PC-9 (cell line): ENCODE measurements around the gene LPCAT1. TPM values are rescaled to one million over a fixed set of nuclear protein-coding genes. Genes with fewer than 3 reads are reported as not detected.

Source experiments
- BruUV-seq: library from RNA; stranded (reverse); fragments of 400-500 nt; replicated peaks from 2 replicates; lab custom pipeline; 2021; lab: Mats Ljungman, UMichigan
- CTCF ChIA-PET: fragments of 300-600 bp; sonication (Branson Sonifier 250); formaldehyde crosslinking; loops from one replicate; lab custom pipeline; 2022; ENCODE audit warnings: antibody characterized with exemption; lab: Charles Lee
- POLR2A ChIA-PET: fragments of 300-600 bp; sonication (Branson Sonifier 250); formaldehyde crosslinking; loops from one replicate; lab custom pipeline; 2022; ENCODE audit warnings: antibody characterized with exemption; ENCODE audit not compliant: unreplicated experiment; lab: Charles Lee
- DNase-seq, 2 experiments: peaks; one replicate each; pipeline versions ENCODE4 v3.0.0 to v3.0.0-alpha.2; 2015 to 2022; ENCODE audit warnings: mixed read lengths in 1 of 2
- H2AFZ ChIP-seq: fragments of 200-600 bp; sonication (generic); 2 replicates; pipeline ENCODE4 v1.8.1; 2017; ENCODE audit warnings: antibody characterized with exemption
- H3F3A ChIP-seq: fragments of 200-600 bp; sonication (generic); 2 replicates; pipeline ENCODE4 v1.8.1; 2017; ENCODE audit warnings: antibody characterized with exemption, mild to moderate bottlenecking, low read depth; ENCODE audit not compliant: insufficient read depth
- H3K27ac ChIP-seq: fragments of 200-600 bp; sonication (generic); 2 replicates; pipeline ENCODE4 v1.6.1; 2016; ENCODE audit warnings: mixed run types
- H3K27me3 ChIP-seq: fragments of 200-600 bp; sonication (generic); 2 replicates; pipeline ENCODE4 v1.6.1; 2016; ENCODE audit warnings: low read depth, mixed run types; ENCODE audit not compliant: insufficient read depth
- H3K36me3 ChIP-seq: fragments of 200-600 bp; sonication (generic); 2 replicates; pipeline ENCODE4 v1.6.1; 2016; ENCODE audit warnings: low read depth, mixed run types
- H3K4me1 ChIP-seq: fragments of 200-600 bp; sonication (generic); replicated peaks from 2 replicates; pipeline ENCODE4 v1.6.1; 2016; ENCODE audit warnings: mixed run types; ENCODE audit not compliant: insufficient read depth
- H3K4me2 ChIP-seq: fragments of 200-600 bp; sonication (generic); 2 replicates; pipeline ENCODE4 v1.6.1; 2017; ENCODE audit warnings: mixed run types
- H3K4me3 ChIP-seq: fragments of 200-600 bp; sonication (generic); 2 replicates; pipeline ENCODE4 v1.6.1; 2016; ENCODE audit warnings: mixed run types
- H3K79me2 ChIP-seq: fragments of 200-600 bp; sonication (generic); 2 replicates; pipeline ENCODE4 v1.6.1; 2017; ENCODE audit warnings: low read depth, mixed run types
- H3K9me2 ChIP-seq: fragments of 200-600 bp; sonication (generic); 2 replicates; pipeline ENCODE4 v1.8.1; 2017; ENCODE audit warnings: mild to moderate bottlenecking; ENCODE audit not compliant: insufficient read depth
- H3K9me3 ChIP-seq: fragments of 200-600 bp; sonication (generic); 2 replicates; pipeline ENCODE4 v1.8.1; 2016; ENCODE audit warnings: low read depth; ENCODE audit not compliant: insufficient read depth
- H4K20me1 ChIP-seq: fragments of 200-600 bp; sonication (generic); 2 replicates; pipeline ENCODE4 v1.8.1; 2017; ENCODE audit not compliant: insufficient read depth
- EZH2 ChIP-seq: fragments of 200-600 bp; sonication (generic); IDR thresholded peaks from 2 replicates; pipeline ENCODE4 v1.8.0; 2017; ENCODE audit warnings: antibody characterized with exemption, low read depth
- intact Hi-C: fragments of 100-400 bp; cut with micrococcal nuclease; formaldehyde crosslinking; loops from one replicate; pipeline ENCODE4 v1.10.0; 2022; ENCODE audit not compliant: unreplicated experiment
- total RNA-seq: library from RNA; stranded (reverse); gene quantifications from 2 replicates; pipeline ENCODE4 v1.2.3, GENCODE V29; 2021
- TF ChIP-seq, protein P1 (sequence below): fragments of 200-600 bp; sonication (generic); conservative IDR thresholded peaks from 2 replicates; pipeline ENCODE4 v1.6.1; 2017; ENCODE audit warnings: mixed run types, antibody characterized with exemption, mild to moderate bottlenecking, moderate library complexity

The LPCAT1 gene
- total RNA-seq, 1 experiment from 2014 or later, result 96.1 TPM

GRCh38 chr5:1510151-1510561, 13.6 kb downstream of the LPCAT1 start:
- BruUV-seq, result no TSS peak
- Histone ChIP-seq H3K9me2 (no peaks in the 10 kb centered on the region), H4K20me1 (peaks cover 83% of the 10 kb centered on the region), H3K4me3 (no peak overlapping the region), H3K4me2 (no peak overlapping the region), H3K36me3 (peaks cover 6% of the 10 kb centered on the region), H3K4me1 (peaks cover 34% of the 10 kb centered on the region), H2AFZ (no peak overlapping the region), H3K27ac (no peak overlapping the region), H3K79me2 (peaks cover 91% of the 10 kb centered on the region), H3F3A (peaks cover 7% of the 10 kb centered on the region), H3K9me3 (no peaks in the 10 kb centered on the region), H3K27me3 (no peaks in the 10 kb centered on the region)
- no peak for DNase-seq
- ChIA-PET POLR2A (no interaction called here), CTCF (no interaction called here)
- intact Hi-C loops, result loop anchor here (5.0 to 10.0 kb wide), 2 partner anchors 343 to 395 kb away; partner anchors contain the start of gene SLC12A7
- TF ChIP-seq, protein P1, sequence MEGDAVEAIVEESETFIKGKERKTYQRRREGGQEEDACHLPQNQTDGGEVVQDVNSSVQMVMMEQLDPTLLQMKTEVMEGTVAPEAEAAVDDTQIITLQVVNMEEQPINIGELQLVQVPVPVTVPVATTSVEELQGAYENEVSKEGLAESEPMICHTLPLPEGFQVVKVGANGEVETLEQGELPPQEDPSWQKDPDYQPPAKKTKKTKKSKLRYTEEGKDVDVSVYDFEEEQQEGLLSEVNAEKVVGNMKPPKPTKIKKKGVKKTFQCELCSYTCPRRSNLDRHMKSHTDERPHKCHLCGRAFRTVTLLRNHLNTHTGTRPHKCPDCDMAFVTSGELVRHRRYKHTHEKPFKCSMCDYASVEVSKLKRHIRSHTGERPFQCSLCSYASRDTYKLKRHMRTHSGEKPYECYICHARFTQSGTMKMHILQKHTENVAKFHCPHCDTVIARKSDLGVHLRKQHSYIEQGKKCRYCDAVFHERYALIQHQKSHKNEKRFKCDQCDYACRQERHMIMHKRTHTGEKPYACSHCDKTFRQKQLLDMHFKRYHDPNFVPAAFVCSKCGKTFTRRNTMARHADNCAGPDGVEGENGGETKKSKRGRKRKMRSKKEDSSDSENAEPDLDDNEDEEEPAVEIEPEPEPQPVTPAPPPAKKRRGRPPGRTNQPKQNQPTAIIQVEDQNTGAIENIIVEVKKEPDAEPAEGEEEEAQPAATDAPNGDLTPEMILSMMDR, result no peak
- TF ChIP-seq EZH2, result no peak

DNA sequence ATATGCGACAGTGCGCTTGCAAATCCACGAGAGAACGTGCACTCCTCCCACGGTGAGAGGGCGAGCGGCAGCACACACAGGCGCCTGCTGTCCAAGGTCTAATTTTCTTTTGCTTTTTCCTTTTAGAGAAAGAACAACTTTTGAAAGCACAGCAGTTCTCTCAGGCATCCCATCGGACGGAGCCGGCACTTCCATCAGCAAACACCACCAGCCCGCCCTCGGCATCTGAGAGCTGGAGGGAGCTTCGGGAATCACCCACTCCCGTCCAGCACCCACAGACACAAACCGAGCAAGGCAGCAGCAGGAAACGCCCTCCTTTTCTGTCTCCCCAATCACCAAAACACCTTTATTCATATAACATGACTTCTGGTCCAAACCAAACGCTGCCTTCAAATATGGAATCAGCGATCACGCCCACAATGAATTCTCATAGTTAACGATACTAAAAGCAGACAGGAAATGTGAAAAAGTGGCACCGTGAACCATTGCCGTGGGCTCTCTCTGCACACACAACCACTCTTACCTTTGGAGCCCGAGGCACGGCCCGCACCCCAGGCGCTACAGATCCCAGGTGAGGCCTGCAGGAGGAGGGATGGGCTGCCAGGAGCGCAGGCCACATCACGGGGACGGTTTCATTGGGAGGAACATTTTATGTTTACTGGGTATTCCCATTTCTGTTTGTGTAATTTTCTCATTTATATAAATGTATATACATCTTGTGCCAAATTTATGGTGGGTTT, 14.2 kb downstream of the LPCAT1 start:
- peaks cover 83% of the 10 kb centered on the region for H4K20me1 ChIP-seq
- no peak overlapping the region for H2AFZ ChIP-seq
- no TSS peak for BruUV-seq
- peaks cover 28% of the 10 kb centered on the region for H3K4me1 ChIP-seq
- H3K27ac ChIP-seq, result no peak overlapping the region
- no peak overlapping the region for H3K4me2 ChIP-seq
- POLR2A ChIA-PET, result no interaction called here
- H3K9me3 ChIP-seq, result no peaks in the 10 kb centered on the region
- peaks cover 4% of the 10 kb centered on the region for H3F3A ChIP-seq
- intact Hi-C loops, result loop anchor here (5.0 to 10.0 kb wide), 2 partner anchors 342 to 395 kb away; partner anchors contain the start of gene SLC12A7
- DNase-seq, result no peak
- H3K4me3 ChIP-seq, result no peak overlapping the region
- no peaks in the 10 kb centered on the region for H3K9me2 ChIP-seq
- no peaks in the 10 kb centered on the region for H3K27me3 ChIP-seq
- TF ChIP-seq EZH2, result no peak
- TF ChIP-seq, protein P1, result no peak
- H3K79me2 ChIP-seq, result peaks cover 91% of the 10 kb centered on the region
- CTCF ChIA-PET, result no interaction called here
- H3K36me3 ChIP-seq, result peaks cover 6% of the 10 kb centered on the region

- Histone ChIP-seq H3K9me2 (no peaks in the 10 kb centered on the region), H3K27ac (no peak overlapping the region), H4K20me1 (peaks cover 84% of the 10 kb centered on the region), H3K79me2 (peaks cover 91% of the 10 kb centered on the region), H3K4me3 (no peak overlapping the region), H3K4me1 (peaks cover 20% of the 10 kb centered on the region), H3K36me3 (peaks cover 6% of the 10 kb centered on the region), H3K9me3 (no peaks in the 10 kb centered on the region), H3F3A (0 out of 2 replicates have a peak, but pooled peaks cover 5% of the 10 kb centered on the region), H3K27me3 (no peaks in the 10 kb centered on the region), H2AFZ (no peak overlapping the region), H3K4me2 (no peak overlapping the region)
- CTCF ChIA-PET, result no interaction called here
- POLR2A ChIA-PET, result no interaction called here
- intact Hi-C loops, result no loop called here
- no TSS peak for BruUV-seq
- TF ChIP-seq, protein P1, result no peak
- TF ChIP-seq EZH2, result no peak
- no peak for DNase-seq
Measured at GRCh38 chr5:1508659-1509290, 15.0 kb downstream of the LPCAT1 start.
